ENCODE measurements around the gene TCF4. TPM values are rescaled to one million over a fixed set of nuclear protein-coding genes. Genes with fewer than 3 reads are reported as not detected.

Gene TCF4
- total and polyA plus RNA-seq, 4 donors = 4.3 to 15.3 (median 11.5) TPM

DNA sequence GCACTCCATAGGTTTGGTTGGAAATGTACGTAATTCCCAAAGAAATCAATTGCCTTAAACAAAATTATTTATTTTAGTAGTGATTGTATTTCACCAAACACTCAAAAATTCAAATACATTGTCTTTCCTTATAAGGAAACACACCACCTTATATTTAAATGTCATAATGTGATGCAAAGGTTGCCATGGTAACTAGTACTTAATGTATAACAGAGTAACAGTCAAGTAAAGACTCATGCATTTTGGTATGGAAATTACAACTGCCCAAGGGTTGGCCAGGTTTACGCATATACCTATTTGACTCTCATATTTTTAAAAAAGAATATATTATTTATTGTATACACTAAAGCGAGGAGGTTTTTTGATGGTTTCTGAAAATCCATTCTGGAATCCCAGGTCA, 231.2 kb downstream of the TCF4 start:
- no peaks in the 10 kb centered on the region for H3K36me3 ChIP-seq (ENCODE audit: control insufficient read depth in 4 of 4, insufficient read depth in 3 of 4, low read depth in 1 of 4, low read length in 3 of 4)
- H3K27me3 ChIP-seq (ENCODE audit: control insufficient read depth in 4 of 4, insufficient read depth in 4 of 4, low read length in 3 of 4) = no peaks in the 10 kb centered on the region
- no peak overlapping the region for H3K27ac ChIP-seq (ENCODE audit: low read depth in 1 of 2, low read length in 2 of 2)
- 97% methylated on average over 3 of the region's 3 CpGs for WGBS
- H3K4me3 ChIP-seq (ENCODE audit: low read depth in 1 of 3, low read length in 3 of 3) = no peak overlapping the region
- H3K9me3 ChIP-seq (ENCODE audit: control insufficient read depth in 4 of 4, low read length in 3 of 4) = no peaks in the 10 kb centered on the region
- DNase-seq (ENCODE audit: low spot score) = no peak
- no peak overlapping the region for H3K9ac ChIP-seq (ENCODE audit: low read depth in 1 of 2, low read length in 2 of 2)
- no peaks in the 10 kb centered on the region for H3K4me1 ChIP-seq (ENCODE audit: control insufficient read depth in 4 of 4, insufficient read depth in 4 of 4, low read length in 3 of 4)
- TF ChIP-seq RXRA (IDR thresholded peaks at IDR 0.05) = no peak
- TF ChIP-seq GABPA (IDR thresholded peaks at IDR 0.05 in 1 of 2, conservative IDR thresholded peaks at IDR 0.05 in 1 of 2) = no peak
- TF ChIP-seq, protein P1, sequence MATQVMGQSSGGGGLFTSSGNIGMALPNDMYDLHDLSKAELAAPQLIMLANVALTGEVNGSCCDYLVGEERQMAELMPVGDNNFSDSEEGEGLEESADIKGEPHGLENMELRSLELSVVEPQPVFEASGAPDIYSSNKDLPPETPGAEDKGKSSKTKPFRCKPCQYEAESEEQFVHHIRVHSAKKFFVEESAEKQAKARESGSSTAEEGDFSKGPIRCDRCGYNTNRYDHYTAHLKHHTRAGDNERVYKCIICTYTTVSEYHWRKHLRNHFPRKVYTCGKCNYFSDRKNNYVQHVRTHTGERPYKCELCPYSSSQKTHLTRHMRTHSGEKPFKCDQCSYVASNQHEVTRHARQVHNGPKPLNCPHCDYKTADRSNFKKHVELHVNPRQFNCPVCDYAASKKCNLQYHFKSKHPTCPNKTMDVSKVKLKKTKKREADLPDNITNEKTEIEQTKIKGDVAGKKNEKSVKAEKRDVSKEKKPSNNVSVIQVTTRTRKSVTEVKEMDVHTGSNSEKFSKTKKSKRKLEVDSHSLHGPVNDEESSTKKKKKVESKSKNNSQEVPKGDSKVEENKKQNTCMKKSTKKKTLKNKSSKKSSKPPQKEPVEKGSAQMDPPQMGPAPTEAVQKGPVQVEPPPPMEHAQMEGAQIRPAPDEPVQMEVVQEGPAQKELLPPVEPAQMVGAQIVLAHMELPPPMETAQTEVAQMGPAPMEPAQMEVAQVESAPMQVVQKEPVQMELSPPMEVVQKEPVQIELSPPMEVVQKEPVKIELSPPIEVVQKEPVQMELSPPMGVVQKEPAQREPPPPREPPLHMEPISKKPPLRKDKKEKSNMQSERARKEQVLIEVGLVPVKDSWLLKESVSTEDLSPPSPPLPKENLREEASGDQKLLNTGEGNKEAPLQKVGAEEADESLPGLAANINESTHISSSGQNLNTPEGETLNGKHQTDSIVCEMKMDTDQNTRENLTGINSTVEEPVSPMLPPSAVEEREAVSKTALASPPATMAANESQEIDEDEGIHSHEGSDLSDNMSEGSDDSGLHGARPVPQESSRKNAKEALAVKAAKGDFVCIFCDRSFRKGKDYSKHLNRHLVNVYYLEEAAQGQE (IDR thresholded peaks at IDR 0.05) = no peak
- TF ChIP-seq RAD21 (IDR thresholded peaks at IDR 0.05) = no peak
- no peak for TF ChIP-seq EGR1 (IDR thresholded peaks at IDR 0.05; ENCODE audit: low read depth in 2 of 2)
- TF ChIP-seq YY1 (IDR thresholded peaks at IDR 0.05) = no peak
- TF ChIP-seq, protein P2, sequence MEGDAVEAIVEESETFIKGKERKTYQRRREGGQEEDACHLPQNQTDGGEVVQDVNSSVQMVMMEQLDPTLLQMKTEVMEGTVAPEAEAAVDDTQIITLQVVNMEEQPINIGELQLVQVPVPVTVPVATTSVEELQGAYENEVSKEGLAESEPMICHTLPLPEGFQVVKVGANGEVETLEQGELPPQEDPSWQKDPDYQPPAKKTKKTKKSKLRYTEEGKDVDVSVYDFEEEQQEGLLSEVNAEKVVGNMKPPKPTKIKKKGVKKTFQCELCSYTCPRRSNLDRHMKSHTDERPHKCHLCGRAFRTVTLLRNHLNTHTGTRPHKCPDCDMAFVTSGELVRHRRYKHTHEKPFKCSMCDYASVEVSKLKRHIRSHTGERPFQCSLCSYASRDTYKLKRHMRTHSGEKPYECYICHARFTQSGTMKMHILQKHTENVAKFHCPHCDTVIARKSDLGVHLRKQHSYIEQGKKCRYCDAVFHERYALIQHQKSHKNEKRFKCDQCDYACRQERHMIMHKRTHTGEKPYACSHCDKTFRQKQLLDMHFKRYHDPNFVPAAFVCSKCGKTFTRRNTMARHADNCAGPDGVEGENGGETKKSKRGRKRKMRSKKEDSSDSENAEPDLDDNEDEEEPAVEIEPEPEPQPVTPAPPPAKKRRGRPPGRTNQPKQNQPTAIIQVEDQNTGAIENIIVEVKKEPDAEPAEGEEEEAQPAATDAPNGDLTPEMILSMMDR (IDR thresholded peaks at IDR 0.05; ENCODE audit: low read depth, low read length, missing input control) = no peak
- TF ChIP-seq, protein P3, sequence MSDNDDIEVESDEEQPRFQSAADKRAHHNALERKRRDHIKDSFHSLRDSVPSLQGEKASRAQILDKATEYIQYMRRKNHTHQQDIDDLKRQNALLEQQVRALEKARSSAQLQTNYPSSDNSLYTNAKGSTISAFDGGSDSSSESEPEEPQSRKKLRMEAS (IDR thresholded peaks at IDR 0.05) = no peak
- no peak for TF ChIP-seq TAF1 (conservative IDR thresholded peaks at IDR 0.05)
- no peak for TF ChIP-seq FOXA1 (IDR thresholded peaks at IDR 0.05)
- TF ChIP-seq, protein P4, sequence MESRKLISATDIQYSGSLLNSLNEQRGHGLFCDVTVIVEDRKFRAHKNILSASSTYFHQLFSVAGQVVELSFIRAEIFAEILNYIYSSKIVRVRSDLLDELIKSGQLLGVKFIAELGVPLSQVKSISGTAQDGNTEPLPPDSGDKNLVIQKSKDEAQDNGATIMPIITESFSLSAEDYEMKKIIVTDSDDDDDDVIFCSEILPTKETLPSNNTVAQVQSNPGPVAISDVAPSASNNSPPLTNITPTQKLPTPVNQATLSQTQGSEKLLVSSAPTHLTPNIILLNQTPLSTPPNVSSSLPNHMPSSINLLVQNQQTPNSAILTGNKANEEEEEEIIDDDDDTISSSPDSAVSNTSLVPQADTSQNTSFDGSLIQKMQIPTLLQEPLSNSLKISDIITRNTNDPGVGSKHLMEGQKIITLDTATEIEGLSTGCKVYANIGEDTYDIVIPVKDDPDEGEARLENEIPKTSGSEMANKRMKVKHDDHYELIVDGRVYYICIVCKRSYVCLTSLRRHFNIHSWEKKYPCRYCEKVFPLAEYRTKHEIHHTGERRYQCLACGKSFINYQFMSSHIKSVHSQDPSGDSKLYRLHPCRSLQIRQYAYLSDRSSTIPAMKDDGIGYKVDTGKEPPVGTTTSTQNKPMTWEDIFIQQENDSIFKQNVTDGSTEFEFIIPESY (IDR thresholded peaks at IDR 0.05) = no peak
- no peak for TF ChIP-seq HNF4A (conservative IDR thresholded peaks at IDR 0.05)
- TF ChIP-seq FOXA2 (IDR thresholded peaks at IDR 0.05) = no peak
- TF ChIP-seq NR2F2 (IDR thresholded peaks at IDR 0.05) = no peak
- TF ChIP-seq, protein P5, sequence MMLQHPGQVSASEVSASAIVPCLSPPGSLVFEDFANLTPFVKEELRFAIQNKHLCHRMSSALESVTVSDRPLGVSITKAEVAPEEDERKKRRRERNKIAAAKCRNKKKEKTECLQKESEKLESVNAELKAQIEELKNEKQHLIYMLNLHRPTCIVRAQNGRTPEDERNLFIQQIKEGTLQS (IDR thresholded peaks at IDR 0.05) = no peak
- no peak for TF ChIP-seq HNF4G (IDR thresholded peaks at IDR 0.05)
- no peak for TF ChIP-seq JUND (IDR thresholded peaks at IDR 0.05)
- TF ChIP-seq SP1 (IDR thresholded peaks at IDR 0.05) = no peak
